ENCODE measurements around the gene ABCA7.

DNA sequence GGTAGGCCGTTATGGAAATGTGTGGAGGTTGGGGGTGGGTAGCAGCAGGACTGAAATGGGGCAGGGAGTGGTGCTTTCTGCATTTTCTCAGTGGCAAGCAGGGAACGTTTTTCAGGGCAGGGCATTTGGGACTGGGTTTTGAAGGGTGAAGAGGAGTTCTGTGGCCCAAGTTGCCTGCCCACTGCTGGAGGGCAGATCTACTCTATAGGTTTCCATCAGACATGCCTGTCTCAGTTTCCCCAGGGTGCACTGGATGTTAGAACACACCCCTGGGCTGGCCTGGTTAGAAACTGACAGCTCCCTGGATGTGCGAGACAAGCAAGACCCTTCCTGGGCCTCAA is 40.6 kb upstream of the ABCA7 start:
- TF ChIP-seq, protein P1, sequence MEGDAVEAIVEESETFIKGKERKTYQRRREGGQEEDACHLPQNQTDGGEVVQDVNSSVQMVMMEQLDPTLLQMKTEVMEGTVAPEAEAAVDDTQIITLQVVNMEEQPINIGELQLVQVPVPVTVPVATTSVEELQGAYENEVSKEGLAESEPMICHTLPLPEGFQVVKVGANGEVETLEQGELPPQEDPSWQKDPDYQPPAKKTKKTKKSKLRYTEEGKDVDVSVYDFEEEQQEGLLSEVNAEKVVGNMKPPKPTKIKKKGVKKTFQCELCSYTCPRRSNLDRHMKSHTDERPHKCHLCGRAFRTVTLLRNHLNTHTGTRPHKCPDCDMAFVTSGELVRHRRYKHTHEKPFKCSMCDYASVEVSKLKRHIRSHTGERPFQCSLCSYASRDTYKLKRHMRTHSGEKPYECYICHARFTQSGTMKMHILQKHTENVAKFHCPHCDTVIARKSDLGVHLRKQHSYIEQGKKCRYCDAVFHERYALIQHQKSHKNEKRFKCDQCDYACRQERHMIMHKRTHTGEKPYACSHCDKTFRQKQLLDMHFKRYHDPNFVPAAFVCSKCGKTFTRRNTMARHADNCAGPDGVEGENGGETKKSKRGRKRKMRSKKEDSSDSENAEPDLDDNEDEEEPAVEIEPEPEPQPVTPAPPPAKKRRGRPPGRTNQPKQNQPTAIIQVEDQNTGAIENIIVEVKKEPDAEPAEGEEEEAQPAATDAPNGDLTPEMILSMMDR (IDR thresholded peaks at IDR 0.05) = no peak
- TF ChIP-seq POLR2A (IDR thresholded peaks at IDR 0.05) = no peak
